GM19351 (cell line): ENCODE data around the gene PSKH1.
"Not testable (repeated sequence)": the region's sequence is repeated elsewhere in the genome, so short reads cannot be mapped to it uniquely, and the experiment has no call there.

Source experiments
- ATAC-seq: cut with Tn5 transposase; IDR thresholded peaks from one replicate; pipeline ENCODE4 v1.9.1; 2021; ENCODE audit warnings: mild to moderate bottlenecking, moderate library complexity; ENCODE audit not compliant: unreplicated experiment

Gene PSKH1

DNA sequence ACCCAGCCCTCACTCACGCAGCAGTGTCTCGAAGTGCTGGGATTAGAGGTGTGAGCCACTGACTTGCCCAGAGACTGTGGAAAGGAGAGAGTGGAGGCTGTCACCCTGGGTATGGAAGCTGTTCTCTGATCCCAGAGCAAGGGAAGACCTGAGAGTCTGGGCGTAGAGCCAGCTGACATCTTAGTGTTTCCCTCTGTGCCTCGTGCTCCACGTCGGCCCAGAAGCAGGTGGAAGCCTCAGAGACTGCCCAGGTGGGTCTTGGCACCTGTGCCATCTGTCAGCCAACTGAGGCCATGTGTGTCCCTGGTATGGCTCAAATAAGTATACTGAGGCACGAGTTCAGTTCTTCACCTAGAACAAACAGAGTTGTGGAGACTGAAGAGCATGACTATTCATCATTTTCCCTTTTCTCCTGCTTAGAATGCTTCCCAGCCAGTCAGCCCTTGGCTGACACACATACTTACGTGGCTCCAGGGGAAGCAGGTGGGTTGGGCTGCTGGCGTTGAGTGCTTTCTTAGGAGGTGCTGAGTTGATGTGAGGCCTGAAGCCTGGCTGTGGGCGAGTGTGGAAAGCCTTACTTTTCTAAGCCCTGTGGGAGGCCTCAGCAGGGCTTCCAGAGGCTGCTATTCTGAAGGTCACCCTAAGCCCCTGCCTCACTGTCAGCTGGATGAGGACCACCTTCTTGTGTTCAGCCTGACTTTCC is 30.5 kb downstream of the PSKH1 start:
- no peak for ATAC-seq

DNA sequence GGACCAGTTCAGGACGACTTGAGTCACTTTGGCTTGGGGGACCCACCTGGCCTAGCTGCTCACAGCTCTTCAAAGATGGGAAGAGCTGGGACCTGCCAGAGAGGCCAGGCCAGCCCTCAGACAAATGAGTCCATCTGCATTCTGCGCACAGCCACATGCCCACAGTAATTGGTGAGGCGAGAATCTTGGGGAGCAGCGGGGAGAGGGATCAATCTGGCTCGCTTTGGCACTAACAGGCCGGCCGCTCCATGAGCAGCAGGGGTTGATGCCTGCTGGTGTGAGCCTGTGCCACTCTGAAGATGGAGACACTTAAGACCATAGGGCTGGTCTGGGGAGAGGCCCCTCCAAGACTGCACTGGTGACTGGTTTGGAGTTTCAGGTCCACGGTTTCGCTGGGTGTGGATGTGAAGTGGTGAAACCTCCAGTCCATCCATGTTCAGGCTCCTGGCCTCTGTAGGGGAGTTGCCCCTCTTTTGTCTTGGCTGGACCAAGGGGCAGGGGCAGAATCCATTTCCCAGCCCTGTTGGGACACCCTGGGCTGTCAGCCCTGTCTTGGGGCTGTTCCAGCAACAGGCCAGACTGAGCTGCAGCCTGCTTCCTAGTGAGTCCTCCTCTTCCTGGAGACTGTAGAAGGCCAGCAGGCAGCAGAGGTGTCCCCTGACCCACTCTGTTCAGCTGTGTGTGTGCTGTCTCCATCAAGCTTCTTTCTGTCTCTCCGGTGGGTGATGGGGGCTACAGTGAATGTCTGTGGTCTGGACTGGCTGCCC is 31.3 kb downstream of the PSKH1 start:
- ATAC-seq, result no peak

DNA sequence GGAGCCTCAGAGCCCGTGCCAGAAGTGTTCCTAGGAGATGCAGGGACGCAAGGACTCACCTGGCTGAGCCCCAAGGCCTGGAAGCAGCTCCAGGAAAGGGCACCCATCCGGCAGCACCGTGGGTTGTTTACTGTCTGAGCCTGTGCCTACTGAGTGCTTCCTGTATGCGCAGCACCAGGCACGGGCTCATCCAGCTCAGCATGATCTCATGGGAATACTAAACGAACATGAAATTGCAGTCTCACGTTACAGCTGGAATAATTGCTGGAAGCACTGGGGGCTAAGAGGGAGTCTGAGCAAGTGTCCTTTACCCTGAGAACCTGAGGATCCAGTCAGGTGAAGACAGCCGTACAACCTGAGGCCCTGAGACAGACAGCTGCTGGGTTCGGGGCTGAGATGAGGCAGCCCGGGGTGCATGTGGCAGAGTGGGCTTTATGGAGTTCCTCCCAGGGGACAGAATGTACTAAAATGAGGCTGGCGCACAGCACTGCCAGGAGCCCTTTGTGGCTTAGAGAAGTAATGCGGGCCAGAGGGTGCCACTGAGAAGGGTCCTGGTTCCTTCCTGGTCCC is 33.2 kb downstream of the PSKH1 start:
- ATAC-seq, result no peak

DNA sequence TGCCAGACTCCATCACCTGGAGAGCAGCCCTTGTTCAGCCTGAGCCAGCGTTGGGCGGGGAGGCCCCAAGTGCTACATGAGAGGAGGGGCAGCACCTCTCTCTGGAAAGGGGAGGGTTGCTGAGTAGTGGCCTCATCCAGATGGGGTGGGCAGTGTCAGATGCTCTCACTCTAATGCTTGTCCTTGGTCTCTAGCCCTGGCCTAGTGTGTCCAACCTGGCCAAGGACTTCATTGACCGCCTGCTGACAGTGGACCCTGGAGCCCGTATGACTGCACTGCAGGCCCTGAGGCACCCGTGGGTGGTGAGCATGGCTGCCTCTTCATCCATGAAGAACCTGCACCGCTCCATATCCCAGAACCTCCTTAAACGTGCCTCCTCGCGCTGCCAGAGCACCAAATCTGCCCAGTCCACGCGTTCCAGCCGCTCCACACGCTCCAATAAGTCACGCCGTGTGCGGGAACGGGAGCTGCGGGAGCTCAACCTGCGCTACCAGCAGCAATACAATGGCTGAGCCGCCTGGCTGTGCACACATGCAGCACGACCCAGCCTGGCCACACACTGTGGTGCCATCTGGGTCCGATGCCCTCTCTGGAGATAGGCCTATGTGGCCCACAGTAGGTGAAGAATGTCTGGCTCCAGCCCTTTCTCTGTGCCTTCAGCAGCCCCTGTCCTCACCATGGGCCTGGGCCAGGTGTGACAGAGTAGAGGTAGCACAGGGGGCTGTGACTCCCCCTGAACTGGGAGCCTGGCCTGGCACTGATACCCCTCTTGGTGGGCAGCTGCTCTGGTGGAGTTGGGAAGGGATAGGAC is 34.3 kb downstream of the PSKH1 start:
- ATAC-seq, result no peak

DNA sequence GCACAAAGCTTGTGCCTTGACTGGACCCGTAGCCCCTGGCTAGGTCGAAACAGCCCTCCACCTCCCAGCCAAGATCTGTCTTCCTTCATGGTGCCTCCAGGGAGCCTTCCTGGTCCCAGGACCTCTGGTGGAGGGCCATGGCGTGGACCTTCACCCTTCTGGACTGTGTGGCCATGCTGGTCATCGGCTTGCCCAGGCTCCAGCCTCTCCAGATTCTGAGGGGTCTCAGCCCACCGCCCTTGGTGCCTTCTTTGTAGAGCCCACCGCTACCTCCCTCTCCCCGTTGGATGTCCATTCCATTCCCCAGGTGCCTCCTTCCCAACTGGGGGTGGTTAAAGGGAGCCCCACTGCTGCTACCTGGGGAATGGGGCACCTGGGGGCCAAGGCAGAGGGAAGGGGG is 35.1 kb downstream of the PSKH1 start:
- ATAC-seq, result no peak

DNA sequence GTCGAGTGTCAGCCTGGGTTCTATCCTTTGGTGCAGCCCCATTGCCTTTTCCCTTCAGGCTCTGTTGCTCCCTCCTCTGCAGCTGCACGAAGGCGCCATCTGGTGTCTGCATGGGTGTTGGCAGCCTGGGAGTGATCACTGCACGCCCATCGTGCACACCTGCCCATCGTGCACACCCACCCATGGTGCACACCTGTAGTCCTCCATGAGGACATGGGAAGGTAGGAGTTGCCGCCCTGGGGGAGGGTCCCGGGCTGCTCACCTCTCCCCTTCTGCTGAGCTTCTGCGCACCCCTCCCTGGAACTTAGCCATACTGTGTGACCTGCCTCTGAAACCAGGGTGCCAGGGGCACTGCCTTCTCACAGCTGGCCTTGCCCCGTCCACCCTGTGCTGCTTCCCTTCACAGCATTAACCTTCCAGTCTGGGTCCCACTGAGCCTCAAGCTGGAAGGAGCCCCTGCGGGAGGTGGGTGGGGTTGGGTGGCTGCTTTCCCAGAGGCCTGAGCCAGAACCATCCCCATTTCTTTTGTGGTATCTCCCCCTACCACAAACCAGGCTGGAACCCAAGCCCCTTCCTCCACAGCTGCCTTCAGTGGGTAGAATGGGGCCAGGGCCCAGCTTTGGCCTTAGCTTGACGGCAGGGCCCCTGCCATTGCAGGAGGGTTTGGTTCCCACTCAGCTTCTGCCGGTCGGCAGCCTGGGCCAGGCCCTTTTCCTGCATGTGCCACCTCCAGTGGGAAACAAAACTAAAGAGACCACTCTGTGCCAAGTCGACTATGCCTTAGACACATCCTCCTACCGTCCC is 35.7 kb downstream of the PSKH1 start:
- ATAC-seq, result peak; percentile 53

DNA sequence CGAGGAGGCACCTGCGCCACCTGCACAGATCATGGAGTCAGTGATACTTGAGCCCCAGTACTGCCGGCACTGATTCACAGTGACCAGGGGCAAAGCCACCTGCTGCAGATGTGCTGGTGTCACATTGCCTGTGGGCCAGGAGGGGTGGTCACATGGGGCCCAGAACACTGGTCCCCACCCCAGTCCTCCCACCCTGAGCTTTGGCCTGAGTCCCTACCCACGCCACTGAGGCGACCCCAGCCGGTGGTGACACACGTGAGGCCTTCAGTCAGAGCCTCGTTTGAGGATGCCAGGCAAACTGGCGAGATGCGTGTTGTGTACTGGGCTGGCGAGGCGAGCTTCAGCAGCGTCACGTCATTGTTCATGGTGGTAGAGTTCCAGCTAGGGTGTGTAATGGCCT is 37.1 kb downstream of the PSKH1 start:
- ATAC-seq, result no peak

DNA sequence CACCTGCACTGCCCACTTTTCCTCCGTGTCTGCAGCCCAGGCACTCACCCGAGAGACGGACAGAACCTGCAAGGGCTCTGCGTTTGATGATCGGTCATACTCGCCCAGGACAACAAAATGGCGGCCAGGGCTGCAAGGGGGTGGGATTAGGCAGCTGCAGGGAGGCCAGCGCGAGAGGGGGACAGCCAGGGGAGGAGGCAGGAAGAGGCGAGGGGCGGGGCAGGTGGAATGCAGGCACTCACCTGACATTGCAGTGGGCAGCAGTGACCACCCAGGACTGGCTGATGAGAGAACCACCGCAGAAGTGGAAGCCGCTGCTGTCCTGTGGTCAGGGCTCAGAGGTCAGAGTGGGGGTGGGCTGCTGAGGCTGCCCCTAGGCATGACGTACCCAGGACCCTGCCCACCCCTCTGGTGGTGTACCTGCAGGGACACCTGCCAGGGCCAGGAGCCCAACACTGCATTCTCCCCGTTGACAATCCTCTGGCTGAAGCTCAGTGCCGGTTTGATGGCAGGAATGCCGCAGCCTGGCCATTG is 37.7 kb downstream of the PSKH1 start:
- no peak for ATAC-seq

DNA sequence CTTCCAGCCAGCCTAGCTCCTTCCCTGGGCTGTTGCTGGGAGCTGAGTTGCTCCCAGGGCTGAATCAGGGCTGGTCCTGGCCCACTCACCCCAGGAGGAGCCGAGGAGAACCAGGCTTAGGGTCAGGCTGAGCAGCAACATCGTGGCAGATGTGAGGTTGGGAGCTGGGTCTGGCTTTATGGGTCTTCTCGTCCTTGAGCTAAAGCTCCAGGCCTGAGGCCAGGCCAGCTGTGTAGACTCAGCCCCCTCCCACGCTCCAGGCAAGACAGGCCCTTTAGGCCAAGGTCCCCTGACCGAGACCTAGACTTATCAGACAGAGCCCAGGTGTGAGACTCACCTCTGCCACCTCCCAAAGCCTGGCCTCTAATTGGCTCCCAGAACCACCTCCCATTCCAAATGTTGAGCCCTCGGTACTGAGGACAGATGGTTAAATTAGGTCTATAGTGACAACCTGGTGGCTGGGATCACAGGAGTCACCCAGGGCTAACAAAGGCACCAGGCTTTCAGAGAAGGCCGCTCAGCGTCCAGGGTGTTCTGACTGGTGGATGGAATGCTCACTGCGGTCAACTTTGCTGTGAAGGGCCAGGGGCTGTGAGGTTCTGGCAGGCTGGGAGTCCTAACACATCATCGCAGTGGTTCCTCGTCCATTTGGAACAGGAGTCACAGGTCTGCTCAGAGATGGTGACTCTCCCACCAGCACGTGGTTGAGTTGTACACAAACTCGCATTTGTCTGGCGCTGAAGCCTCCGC is 38.8 kb downstream of the PSKH1 start, which contains the start of gene CTRL:
TSS of gene CTRL (minus strand) at position 151 of the 750 bp plus-strand sequence. CDS start at position 141, 10 bp downstream.
- no peak for ATAC-seq

DNA sequence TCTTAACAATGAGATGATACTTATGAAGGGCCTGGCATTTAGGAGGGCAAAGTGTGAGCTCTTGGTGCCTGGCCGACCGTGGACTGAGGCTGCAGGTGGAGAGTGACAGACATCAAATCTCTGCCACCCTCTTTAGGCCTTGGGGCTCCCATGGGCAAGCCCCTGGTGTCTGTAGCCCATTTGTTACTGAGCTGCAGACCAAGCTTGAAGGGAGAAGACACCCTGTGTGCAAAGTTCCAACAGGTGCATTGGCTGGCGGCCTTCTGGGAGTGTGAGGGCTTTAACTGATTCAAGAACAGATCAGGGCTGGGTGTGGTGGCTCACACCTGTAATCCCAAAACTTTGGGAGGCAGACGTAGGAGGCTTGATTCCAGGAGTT is 39.4 kb downstream of the PSKH1 start:
- no peak for ATAC-seq

DNA sequence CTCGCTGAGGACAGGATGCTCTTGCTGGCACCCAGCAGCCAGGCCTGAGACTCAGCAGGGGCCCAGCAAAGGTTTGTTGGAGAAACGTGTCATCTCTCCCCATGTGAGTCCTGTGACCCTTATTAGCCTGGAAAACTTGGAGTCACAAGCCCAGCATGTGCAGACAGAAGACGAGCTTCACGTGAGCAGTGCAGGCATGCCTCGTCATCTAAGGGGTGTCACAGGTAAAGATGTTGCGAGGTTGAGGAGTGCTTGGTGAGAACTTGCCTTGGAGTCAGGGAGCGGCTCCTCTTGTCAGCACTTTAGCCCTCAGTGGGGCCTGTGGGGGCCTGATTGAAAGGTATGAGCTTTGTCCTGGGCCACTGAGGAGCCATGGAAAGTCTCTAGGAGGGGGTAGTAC is 40.8 kb downstream of the PSKH1 start:
- ATAC-seq, result no peak

DNA sequence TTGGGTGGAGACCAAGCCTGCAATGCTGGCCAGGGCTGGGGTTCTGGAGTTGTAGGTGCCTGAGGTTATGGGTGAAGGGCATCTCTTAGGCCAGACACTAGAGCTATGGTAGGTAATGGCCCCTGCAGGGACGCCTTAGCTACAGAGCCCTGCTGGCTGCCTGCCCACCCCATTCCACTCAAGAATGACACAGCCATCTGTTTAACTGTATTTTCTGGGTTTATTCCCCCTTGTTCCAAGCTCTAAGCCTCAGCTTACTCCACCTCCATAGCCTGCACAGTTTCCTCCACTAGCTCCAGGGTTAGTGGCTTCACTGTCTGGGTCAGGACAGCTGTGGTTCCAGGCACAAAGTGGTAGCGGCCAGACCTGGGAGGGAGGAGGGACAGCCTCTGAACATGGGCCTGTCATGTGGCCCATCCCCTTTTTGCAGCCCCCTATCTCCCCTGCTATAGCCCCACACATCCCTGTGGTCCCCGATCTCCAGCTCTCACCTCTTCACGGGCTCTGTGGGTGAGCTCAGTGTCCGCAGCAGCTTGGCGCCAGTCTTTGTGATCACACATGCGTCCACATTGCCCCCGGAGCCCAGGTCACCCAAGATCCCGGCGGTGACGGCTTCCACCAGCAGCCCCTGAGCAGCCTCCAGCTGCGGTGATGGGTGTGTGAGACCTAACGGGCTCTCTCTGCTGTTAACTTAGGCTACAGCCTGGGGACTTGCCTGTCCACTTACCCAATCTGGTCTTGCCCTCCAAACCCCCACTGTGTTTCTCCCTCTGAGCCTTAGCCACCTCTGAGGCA is 41.4 kb downstream of the PSKH1 start:
- no peak for ATAC-seq

DNA sequence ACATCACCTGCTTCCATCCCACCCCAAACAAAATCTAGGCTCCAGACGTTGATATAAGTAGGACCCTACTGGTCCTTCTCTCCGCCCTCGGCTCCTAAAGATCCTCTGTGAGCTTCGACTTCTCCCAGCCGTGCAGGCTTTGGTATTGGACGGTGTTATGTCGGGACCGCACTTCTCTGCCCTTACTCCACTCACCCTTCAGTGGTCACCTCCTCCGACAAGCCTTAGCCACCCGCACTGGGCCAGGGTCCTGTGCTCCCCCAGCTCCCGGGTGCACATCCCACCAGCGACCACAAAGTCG is 42.0 kb downstream of the PSKH1 start:
- ATAC-seq, result no peak

DNA sequence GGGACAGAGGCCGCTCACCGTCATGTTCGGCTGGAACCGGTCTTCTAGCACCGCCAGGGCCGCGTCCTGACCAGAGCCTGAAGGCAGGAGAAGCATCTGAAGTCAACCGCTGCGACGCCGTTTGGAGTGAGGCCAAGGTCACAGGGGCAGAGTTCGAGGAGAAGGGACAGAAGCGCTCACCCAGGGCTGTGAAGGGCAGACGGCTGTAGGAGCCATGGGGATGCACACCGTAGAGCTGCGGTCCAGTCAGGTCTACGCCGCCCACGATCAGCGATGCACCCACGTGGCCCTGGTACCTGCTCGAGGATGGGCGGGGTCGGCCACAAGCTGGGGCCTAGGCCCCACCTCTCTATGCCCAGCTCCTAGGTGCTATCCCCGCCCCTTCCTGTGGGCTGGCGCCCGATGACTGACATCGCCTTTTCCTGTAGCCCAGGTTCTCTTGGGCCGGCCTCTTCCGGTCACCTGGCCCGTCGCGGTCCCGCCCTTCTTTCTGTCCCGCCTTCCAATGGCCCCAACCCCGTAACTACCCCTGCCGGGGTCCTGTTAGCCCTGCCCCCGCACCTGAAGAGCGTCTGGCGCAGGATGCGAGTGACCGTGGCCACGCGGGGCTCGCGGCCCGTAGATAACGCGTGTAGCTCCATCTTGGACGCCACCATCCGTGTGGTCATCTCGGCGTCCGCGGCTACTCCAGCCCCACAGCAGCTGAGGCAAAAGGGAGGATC is 42.5 kb downstream of the PSKH1 start:
- ATAC-seq, result peak; percentile 86

DNA sequence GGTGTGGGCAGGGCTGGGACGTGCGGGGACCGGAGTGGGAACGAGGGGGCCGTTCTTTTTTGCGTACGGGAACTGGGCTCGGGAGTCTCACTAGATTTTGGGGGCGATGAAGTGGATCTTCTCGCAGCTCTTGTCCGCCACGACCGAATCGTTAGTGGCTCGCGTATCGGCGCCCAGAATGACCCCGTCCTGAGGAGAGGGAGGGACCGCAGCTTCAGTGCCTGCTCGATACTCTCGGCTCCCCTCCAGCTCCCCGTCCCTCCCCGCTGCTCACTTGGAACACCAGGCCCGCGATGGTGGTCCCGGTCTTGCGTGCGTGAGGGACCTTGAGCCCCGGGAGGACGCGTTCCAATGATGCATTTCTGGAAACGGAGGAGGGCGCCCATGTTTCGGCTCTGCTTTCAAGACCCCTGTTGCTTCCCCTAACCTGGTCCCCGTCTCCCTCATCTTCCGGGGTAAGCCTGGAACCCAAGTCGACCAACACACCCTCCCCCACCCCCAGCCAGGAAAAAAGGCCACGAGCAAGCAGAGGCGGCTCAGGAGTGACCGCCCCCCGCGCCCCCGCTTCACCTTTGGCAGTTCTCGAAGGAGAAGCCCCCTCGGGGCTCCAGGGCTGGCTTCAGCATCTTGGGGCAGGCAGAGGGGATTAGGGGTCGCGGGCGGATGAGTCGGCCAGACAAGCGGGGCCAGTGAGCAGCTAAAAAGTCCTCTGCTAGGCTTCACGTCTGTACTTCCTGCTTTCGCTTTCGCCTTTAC is 43.2 kb downstream of the PSKH1 start, which contains the start of gene PSMB10:
TSS of gene PSMB10 (minus strand) at position 727 of the 756 bp plus-strand sequence. CDS start at position 626, 101 bp downstream.
- peak; percentile 3 for ATAC-seq

DNA sequence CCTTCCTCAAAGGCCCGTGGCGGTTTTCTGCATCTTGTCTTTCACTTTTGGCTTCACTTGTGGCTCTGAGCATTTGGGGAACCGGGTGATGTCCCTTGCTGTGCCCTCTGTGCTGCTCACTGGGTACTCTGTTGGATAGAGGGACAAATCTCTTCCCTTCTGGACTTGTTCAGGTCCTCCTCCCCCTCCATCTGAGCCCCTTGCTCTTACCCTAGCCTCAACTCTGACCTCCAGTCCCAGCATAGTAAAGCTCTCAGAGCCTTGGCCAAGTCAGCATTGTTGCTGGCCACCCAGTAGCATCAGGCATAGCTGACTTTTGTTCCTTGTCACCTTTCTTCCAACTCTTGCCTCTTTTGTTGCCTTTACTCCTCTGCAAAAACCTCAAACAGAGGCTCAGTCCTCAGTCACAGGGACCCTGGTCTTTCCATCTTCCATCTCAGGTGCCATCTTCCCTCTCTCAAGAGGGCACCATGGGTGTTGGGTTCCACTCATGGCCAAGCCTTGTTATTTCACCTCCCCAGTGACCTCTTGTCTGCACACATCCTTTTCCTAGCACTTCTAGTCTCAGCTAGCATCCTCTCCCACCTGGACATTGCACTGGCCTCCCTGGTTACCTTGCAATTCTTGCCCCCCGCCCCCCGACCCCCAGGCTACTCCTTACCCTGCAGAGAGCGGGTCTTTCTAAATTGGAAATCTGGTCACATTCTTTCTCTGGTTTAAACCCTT is 44.0 kb downstream of the PSKH1 start:
- peak; percentile 59 for ATAC-seq

DNA sequence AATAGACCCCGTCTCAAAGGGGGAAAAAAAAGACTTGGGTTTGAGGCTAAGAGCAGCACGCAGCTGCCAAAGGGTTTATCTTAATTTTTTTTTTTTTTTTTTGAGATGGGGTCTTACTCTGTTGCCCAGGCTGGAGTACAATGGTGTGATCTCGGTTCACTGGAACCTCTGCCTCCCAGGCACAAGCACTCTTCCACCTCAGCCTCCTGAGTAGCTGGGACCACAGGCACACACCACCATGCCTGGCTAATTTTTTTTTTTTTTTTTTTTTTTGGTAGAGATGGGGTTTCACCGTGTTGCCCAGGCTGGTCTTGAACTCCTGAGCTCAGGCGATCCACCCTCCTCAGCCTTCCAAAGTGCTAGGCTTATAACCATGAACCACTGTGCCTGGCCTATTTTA is 44.7 kb downstream of the PSKH1 start:
- not testable (repeated sequence) for ATAC-seq
